LHCN-M2 (cell line): ENCODE data around the gene BPIFB3. TPM values are rescaled to one million over a fixed set of nuclear protein-coding genes. Genes with fewer than 3 reads are reported as not detected.
"Not testable (repeated sequence)": the region's sequence is repeated elsewhere in the genome, so short reads cannot be mapped to it uniquely, and the experiment has no call there.

ENCODE experiments used
- DNase-seq: peaks from one replicate; pipeline ENCODE4 v3.0.0-alpha.2; 2012; ENCODE audit warnings: low read depth
- total RNA-seq: library from RNA; depleted of rRNA; stranded (reverse); fragments of >200 nt; gene quantifications from 2 replicates; pipeline ENCODE4 v1.2.3, GENCODE V29; 2014

Gene BPIFB3
- total RNA-seq, 1 experiment from 2014 or later, result not detected

GRCh38 chr20:33027769-33028751 lies 25.6 kb upstream of the BPIFB3 start:
- no peak for DNase-seq

- no peak for DNase-seq
Observed at GRCh38 chr20:33028875-33029274, 24.8 kb upstream of the BPIFB3 start.

- no peak for DNase-seq
Observed at GRCh38 chr20:33030076-33030475, 23.6 kb upstream of the BPIFB3 start.

GRCh38 chr20:33030569-33030968 lies 23.1 kb upstream of the BPIFB3 start:
- DNase-seq, result no peak

GRCh38 chr20:33031531-33031930 lies 22.2 kb upstream of the BPIFB3 start, which contains the start of gene BPIFB6:
Gene BPIFB6, plus strand, starts transcription at chr20:33031648. Its CDS starts 0 bp downstream, at chr20:33031648.
- no peak for DNase-seq

GRCh38 chr20:33032555-33032954 lies 21.1 kb upstream of the BPIFB3 start:
- DNase-seq, result no peak

GRCh38 chr20:33033381-33033780 lies 20.3 kb upstream of the BPIFB3 start:
- DNase-seq, result no peak

- DNase-seq, result no peak
Observed at GRCh38 chr20:33034115-33034514, 19.6 kb upstream of the BPIFB3 start.

- DNase-seq, result no peak
Observed at GRCh38 chr20:33034901-33035492, 18.7 kb upstream of the BPIFB3 start.

- no peak for DNase-seq
Observed at GRCh38 chr20:33037456-33037855, 16.2 kb upstream of the BPIFB3 start.

GRCh38 chr20:33038243-33038642 lies 15.5 kb upstream of the BPIFB3 start:
- DNase-seq, result no peak

GRCh38 chr20:33042430-33042829 lies 11.3 kb upstream of the BPIFB3 start:
- DNase-seq, result no peak

- DNase-seq, result no peak
Observed at GRCh38 chr20:33042983-33043730, 10.5 kb upstream of the BPIFB3 start.

GRCh38 chr20:33043731-33044181 lies 9.9 kb upstream of the BPIFB3 start:
- DNase-seq, result no peak

GRCh38 chr20:33045129-33045721 lies 8.5 kb upstream of the BPIFB3 start:
- not testable (repeated sequence) for DNase-seq

- no peak for DNase-seq
Observed at GRCh38 chr20:33046412-33046811, 7.3 kb upstream of the BPIFB3 start.

GRCh38 chr20:33051333-33051732 lies 2.4 kb upstream of the BPIFB3 start:
- no peak for DNase-seq

GRCh38 chr20:33054381-33054780 lies 678 bp downstream of the BPIFB3 start:
- DNase-seq, result no peak

GRCh38 chr20:33054791-33055190 lies 1.1 kb downstream of the BPIFB3 start:
- no peak for DNase-seq

- DNase-seq, result no peak
Observed at GRCh38 chr20:33059136-33059535, 5.4 kb downstream of the BPIFB3 start.

- no peak for DNase-seq
Observed at GRCh38 chr20:33059741-33060390, 6.2 kb downstream of the BPIFB3 start.
